ENCODE measurements around the gene HBG1.

DNA sequence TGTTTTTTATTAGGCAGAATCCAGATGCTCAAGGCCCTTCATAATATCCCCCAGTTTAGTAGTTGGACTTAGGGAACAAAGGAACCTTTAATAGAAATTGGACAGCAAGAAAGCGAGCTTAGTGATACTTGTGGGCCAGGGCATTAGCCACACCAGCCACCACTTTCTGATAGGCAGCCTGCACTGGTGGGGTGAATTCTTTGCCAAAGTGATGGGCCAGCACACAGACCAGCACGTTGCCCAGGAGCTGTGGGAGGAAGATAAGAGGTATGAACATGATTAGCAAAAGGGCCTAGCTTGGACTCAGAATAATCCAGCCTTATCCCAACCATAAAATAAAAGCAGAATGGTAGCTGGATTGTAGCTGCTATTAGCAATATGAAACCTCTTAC is 24.2 kb downstream of the HBG1 start:
- TF ChIP-seq ARNT (IDR thresholded peaks at IDR 0.05) (no peak), SUZ12 (IDR thresholded peaks at IDR 0.05) (no peak), FOXM1 (IDR thresholded peaks at IDR 0.05; ENCODE audit: borderline replicate concordance) (no peak), L3MBTL2 (conservative IDR thresholded peaks at IDR 0.05) (no peak)
